T-helper 22 cell (primary cell): ENCODE measurements around the gene SPATA6L.

Source experiments
- DNase-seq: peaks from one replicate; pipeline ENCODE4 v3.0.0-alpha.2; 2020; ENCODE audit warnings: low read depth

Gene SPATA6L, protein sequence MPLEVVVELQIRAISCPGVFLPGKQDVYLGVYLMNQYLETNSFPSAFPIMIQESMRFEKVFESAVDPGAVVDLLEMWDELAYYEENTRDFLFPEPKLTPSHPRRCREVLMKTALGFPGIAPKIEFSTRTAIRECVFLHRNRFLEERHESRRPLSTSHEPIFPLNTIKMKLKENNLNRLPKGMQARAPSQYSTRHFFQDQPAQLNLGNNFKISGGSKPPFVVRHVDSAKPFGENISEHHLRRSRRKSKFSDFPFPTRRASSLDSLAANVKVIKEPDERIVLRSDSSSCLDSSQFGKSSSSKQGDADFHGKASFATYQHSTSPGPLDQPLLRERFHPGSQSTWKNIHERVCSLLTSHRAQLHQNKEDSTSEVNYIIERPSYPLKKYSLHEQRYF

DNA sequence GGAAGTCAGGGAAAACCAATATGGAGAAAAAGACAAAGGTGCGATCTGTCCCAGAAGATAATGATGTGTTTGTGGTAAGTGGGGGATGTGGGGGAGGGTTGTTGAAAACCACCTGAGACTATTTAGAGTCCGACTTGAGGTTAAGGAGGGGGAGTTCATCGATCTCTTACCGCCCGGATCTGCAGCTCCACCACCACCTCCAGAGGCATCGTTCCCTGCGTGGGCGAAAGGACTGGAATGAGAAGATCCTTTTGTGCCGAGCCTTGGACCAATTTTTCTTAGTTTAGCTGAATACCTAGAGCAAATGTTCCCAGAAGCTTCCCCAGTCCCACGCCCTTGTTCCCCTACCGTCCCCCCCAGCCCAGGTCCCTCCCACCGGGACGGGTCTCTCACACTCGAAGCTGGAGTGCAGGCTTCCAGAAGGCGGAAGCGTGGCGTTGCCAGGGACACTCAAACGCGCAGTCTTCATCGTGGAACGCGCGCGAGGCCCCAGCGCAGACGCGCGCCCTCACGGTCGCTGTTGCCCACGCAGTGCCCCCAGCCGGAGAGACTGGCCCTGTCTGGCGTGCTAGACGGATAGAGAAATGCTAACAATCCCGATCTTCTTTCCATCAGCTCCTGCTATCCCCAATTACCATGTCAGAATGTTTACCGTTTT is at the start of gene SPATA6L:
Gene SPATA6L, minus strand, starts transcription at position 439 of the 658 bp plus-strand sequence. Its CDS starts 230 bp downstream, at position 209.
- no peak for DNase-seq

DNA sequence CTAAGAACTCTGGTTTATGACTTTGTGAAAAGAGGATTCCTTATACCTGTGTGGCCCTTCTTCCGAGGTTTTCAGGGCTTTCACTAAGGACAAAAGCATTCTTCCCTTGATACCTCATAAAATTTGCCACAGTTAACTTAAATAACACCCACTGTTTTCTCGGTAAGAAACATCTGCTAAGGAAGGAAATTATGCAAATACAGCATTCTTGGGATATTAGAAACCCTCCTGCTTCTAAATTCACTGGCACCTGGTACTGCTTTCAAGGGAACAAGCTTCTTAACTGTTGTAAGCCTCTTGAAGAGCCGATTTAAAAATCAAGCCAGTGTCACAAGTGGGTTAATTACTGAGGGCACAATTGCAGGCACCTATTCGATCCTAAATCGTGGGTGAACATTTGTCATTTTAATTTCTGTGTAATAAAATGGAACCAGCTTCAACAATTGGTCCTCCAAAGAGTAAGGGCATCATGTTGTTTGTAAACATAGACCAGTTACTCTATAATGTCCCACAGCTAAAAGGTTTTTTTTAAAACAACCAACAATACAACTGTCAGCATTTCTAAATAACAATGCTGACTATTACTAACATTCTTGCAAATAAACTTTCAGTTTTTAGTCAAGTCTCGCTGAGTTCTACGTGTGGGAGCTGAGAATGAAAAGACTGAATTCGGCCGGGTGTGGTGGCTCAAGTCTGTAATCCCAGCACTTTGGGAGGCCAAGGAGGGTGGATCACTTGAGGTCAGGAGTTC is 48.2 kb upstream of the SPATA6L start:
- no peak for DNase-seq

DNA sequence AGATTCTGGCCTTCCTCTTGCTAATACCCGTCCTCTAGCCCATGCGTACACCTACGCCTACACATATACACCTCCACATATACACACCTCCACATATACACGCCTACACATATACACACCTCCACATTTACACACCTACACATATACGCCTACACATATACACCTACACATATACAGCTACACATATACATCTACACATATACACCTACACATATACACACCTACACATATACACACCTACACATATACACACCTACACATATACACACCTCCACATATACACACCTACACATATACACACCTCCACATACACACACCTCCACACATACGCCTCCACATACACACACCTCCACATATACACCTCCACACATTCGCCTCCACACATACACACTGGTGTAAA is 47.6 kb upstream of the SPATA6L start:
- DNase-seq, result no peak

DNA sequence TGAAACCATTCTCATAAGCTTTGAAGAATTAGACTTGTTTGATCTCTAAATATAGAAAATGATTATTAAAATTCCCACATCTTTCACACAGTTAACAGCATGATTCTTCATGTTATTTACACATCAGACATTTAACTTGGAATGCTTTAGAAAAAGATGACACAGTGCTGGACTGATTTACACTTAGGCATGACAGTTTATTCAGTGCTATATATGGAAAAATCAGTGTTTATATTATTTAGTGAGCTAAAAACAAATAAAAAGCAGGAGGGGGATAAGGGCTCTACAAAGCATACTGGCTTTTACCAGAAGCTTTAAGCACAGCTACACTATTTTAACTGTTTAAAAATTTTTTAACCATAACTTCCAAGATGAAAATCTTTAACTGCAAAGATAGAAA is 43.1 kb upstream of the SPATA6L start:
- DNase-seq, result no peak

DNA sequence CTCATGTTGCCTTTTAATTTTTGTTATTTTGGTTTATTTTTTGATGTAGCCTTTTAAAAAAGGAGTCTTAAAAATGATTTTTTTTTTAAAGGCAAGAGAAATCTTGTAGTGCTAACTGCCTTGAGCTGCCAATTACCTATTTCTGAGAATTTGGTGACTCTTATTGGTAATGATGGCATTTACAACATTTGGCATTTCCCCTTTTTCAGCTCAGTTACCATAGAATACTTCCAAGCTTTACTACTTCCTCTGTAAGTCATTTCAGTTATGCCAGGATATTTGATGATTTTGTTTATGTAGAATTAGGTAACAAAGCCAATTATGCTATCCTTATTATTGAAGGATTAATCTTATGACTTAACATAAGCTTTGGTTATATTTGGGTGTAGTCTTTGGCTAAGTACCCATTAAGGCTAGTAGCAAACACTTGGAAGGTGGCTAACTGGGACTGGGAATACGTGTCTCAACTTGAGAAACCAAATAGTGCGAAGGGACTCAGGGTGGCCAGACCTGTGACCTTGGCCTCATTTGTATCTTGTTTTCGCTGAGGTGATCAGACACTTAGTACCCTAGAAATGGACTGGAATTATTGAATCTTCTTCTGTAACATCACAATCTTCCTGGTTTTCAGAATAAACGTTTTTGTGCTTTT is 40.8 kb upstream of the SPATA6L start:
- no peak for DNase-seq

DNA sequence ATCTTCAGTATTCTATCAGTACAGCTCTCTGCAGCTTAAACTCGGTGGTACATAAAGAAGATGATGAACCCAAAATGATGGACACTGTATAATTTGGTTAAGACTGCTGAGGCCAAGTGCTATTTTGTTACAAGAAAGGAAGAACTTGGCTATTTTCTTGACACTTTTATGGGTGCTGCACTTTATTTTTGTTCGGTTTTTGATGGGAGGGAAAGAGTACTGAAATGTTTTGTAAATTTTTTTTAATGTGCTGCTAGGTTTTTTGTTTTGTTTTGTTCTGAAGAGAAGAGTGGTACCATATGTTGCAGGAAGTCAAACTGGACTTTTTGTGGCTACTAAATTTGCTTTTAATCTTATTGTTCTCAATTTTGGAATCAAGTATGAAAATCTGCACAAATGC is 39.7 kb upstream of the SPATA6L start:
- no peak for DNase-seq

DNA sequence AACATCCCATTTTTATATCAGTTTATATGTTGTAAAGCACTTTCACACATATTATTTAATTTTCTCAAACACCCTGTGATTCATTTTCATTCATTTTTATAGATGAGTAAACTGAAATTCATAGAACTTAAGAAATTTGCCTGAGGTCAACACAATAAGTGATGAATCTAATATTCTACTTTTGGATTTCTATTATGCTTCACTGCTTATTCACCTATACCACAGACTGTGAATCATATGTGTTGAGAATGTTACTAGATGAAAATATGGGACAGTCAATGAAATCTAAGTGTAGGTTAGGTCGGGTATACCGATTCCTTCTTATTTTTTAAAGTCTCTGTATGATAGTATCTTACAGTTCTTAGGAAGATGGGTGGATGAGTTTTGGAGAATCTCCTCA is 37.8 kb upstream of the SPATA6L start:
- DNase-seq, result no peak

DNA sequence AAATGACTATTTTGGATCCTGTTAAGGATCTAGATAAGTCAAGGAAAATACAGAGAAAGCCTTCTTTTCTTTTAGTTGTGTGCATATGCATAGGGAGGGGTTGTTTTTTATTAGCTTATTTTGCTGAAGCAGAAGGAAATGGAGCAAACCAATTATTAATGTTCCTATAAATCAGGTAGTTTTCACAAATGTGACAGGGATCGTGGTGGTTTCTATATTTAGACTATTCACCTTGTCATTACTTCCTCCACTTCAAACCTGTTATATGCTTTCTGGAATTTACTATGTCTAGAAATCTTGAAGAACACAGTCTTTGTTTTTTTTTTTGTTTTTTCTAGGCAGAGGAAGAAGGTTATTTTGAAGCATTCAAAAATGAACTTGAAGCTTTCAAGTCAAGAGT is 35.2 kb upstream of the SPATA6L start:
- DNase-seq, result no peak

DNA sequence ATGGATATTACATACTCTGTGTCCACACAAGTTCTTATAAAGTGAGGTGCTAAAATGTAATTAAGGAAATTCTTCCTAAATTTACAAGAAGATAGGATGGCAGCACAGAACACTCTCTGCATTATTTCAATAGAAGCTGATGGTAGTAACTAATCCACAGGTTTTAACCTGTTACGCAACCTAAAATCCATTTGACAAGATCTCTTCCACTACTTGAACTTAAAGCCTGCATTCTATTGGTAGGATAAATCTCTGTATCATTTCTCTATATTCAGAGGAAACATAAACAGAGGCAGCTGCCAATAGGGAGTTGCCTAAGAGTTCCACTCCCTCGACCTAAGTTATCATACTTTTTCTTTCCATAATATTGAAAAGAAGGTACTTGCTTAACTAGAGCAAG is 34.7 kb upstream of the SPATA6L start:
- no peak for DNase-seq

DNA sequence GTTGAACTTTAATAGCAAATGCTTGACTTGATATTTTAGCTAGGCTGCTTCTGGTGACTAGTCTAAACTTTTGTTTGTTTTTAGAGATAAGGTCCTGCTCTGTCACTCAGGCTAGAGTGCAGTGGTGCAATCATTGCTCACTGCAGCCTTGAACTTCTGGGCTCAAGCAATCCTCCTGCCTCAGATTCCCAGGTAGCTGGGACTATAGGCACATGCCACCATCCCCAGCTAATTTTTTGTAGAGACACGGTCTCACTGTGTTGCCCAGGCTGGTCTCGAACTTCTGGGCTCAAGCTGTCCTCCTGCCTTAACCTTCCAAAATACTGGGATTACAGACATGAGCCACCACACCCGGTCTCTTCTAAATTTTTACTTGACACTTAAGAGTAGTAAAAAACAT is 33.8 kb upstream of the SPATA6L start:
- no peak for DNase-seq

DNA sequence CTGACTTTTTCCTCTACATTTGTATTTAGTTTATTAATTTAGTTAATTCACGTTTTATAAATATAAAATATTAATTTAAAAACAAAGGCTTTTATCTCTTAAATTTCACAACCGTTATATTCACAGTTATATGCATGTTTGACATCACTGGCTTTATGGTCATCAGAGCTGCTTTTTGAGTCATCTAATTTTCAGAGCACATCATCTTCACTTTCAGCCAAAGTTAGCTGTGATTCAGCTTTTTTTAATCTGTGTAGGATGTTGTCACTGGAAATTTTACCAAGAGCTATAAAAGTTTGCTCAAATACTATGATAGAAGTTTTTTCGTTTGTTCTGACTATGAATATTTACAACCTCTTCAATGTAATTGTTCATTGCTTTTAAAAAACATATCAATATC is 25.5 kb upstream of the SPATA6L start:
- DNase-seq, result no peak

DNA sequence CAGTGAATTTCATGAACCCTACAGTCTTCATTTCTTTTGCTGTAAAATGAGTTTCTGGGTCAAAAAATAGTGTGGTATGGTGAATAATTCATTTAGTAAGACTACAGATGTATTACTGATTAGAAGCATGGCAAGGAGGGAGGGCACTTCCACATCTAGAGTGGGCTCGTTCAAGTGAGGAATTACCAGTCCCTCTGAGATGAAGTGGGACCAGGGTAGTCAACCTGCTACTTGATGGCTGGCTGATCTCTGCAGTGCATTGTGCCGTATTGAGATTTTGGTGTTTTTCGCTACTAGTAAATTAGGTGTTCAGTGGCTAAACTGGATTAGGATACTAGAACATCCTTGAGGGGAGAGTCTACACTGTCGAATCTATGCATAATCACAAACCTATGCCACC is 23.9 kb upstream of the SPATA6L start:
- no peak for DNase-seq

DNA sequence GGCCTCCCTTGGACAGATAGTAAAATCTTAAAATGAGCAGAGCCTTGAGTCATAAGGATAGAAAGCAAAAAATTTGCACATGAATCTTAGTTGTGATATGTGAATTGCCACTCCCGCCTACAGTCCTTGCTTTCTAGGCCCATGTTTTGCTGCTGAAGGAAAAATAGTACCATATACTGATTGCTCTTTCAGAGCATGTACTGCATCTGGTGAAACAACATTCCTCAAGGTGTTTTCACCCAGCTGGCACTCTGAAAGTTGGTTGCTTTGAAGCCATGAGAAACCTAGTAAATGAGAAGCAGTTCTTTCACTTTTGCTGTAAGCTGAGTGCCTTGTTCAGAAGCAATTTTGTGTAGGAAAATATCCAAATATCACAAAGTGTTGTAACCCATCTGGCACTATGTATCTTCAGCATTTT is 23.4 kb upstream of the SPATA6L start:
- DNase-seq, result no peak

DNA sequence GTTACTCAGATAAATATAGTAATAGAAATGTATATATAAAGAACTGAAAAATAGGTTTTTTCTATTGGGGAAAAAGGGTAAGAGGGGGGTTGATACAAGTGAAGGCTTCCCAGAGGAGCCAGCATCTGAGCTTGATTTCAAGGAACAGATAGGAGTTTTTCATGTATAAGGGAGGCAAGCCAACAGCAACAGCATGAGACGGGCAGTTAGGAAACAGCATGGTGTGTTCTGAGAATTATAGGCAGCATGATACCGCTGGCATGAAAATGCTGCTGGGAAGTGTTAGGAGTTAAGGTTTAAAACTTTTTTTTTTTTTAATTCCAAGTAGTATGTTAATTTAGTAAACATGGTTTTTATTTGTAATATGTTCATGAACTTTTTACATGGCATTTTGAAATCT is 22.7 kb upstream of the SPATA6L start:
- no peak for DNase-seq

DNA sequence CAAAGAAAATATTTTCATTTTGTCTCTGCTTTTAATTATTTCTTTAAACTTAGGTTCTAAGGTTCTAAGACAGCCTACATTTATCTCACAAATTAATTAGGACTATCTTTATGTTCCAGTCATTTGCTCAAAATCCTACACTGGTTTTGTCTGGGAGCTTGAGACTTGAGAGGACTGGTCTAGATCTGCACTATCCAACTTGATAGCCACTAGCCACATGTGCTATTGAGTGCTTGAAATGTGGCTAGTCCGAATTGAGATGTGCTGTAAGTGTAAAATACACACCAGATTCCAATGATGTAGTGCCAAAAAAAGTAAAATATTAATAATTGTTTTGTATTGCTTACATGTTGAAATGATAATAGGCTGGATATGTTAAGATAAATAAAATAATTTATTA is 20.3 kb upstream of the SPATA6L start:
- no peak for DNase-seq

DNA sequence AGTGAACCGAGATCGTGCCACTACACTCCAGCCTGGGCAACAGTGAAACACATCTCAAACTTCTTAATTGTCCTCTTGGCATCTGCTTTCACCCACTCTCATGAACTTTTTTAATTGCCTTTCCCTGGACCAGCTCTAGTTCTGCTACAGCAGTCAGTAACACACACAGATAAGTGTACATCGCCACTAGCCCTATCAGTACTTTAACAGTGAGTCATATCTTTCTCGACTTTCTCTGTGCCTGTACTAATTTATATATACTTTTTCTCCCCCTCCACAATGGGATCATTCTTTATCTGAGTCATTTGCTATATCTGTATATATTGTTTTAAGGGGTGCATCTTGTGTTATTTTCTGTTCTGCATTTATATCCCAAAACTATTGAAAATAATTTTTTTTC is 19.8 kb upstream of the SPATA6L start:
- no peak for DNase-seq

DNA sequence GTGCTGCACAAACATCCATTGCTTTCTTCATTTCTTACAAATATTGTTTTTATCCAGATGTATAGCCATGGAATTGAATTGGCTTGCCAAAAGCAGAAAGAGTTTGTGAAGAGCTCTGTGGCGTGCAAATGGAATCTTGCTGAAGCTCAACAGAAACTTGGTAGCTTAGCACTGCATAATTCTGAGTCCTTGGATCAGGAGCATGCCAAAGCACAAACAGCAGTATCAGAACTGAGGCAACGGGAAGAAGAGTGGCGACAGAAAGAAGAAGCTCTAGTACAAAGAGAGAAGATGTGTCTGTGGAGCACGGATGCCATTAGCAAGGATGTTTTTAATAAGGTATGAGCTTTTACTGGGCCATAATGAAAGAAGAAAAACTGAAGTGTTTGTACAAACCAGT is 18.5 kb upstream of the SPATA6L start:
- no peak for DNase-seq

DNA sequence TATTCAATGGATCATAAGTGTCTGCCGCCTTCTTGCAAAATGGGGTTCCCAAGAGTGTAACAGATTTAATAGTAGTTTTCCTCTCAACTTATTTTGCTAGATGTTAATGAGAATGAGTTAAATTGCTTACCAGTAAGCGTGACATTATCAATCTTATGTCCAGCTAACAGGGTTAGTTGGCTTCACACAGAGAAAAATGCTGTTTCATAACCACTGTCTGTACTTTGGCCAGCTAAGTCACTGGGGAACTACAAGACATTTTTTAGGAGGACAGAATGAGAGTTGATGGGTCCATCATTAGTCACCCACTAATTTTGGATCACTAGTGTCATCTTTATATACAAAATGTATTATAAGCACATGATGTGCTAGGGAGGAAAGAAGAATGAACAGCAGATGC is 14.5 kb upstream of the SPATA6L start:
- no peak for DNase-seq

DNA sequence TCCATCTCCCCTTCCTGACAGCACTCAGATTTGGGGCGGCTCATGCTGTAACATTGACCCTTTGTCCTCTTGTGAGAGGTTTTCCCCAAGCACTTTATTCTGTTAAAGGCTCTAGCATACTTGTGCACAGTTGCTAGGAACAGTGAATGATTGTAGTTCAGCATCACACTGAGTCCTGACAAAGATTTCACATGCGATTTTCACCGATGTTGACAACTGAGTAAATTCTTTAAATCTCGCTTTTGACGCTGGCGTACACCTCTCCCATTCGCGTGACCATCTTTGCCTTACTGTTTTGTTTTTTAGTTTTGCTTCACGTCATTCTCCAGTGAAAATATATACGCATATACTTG is 13.9 kb upstream of the SPATA6L start:
- DNase-seq, result no peak

DNA sequence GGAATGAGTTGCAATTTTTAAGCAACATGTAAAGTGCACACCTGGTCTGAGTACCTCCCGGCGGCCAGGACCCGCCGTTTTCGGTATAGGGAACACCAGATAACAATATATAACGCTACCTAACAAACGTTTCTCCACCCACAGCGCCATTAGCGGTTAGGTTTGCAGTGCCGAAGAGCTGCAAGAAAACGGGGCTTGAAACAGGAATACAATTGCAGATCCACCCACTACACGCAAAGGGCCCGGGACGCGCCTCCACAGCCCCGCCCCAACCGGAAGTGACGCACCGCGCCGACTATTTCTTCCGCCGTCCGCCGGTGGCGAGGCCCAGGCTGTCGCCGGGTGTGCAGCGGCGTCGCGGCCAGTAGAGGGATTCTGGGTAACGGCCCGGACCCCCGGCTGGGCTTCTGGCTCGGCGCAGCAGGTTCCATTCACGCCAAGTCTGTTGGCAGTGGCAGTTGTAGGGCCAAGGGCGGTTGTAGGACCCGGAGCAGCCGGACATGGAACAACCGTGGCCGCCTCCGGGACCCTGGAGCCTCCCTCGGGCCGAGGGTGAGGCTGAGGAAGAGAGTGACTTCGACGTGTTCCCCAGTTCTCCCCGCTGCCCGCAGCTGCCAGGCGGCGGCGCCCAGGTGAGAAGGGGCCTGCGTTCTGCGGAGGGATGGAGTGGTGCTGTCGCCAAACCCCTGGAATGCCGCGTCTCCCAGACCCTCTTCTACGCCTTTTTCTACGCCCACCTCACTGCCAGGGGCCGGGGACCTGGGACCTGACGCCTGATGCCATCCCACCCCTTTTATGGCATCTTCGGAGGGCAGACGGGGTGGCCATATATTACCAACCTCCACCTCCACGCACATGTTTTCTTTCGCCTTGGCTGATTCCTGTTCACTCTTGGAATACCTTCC is 13.2 kb upstream of the SPATA6L start, which contains the start of gene CDC37L1:
Gene CDC37L1, plus strand, starts transcription at position 302 of the 905 bp plus-strand sequence. Its CDS starts 199 bp downstream, at position 501.
- peak; percentile 95 for DNase-seq

DNA sequence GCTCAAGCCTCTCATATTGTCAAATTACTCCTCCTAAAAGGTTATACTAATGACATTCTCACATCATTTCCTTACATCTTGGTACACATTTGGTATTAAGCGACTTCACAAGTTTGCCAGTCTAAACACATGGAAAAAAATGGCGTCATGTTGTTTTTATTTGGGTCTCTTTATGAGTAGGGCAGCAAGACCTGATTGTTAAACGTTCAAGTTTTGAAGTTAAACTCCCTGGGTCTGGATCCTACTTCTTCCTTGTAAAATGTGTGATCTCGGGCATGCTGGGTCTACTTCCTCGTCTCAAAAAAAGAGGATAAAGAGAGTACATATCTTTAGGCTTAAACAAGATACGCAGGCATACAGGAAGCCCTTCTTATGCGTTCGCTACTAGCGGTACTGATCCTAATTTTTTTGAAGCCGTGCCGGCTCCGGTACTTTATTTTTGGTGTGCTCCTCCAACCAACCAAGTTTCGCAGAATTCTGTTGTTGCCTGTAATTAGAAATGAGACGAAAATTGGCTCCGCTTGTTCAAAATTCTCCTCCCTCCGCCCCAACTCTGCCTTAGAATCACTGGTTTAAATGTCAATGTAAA is 12.5 kb upstream of the SPATA6L start:
- no peak for DNase-seq
